Measurements from ENCODE around the gene TBC1D1. TPM values are rescaled to one million over a fixed set of nuclear protein-coding genes. Genes with fewer than 3 reads are reported as not detected.

Gene TBC1D1
- total RNA-seq, 1 donor from 2014 or later, result 78.9 TPM

GRCh38 chr4:37902212-37902611 lies 11.3 kb downstream of the TBC1D1 start:
- DNase-seq (ENCODE audit: low spot score in 2 of 2, unreplicated experiment in 2 of 2), result no peak
- Mint-ChIP-seq H3K27ac (no peak overlapping the region), H3K27me3 (ENCODE audit: low read depth) (peaks cover 33% of the 10 kb centered on the region), H3K9me3 (peaks cover 3% of the 10 kb centered on the region), H3K4me1 (no peaks in the 10 kb centered on the region), H3K36me3 (no peaks in the 10 kb centered on the region), H3K4me3 (no peak overlapping the region)
- no peak for TF ChIP-seq CTCF (IDR thresholded peaks at IDR 0.05; ENCODE audit: unreplicated experiment)

- Mint-ChIP-seq H3K4me3 (no peak overlapping the region), H3K27ac (no peak overlapping the region), H3K27me3 (ENCODE audit: low read depth) (peaks cover 32% of the 10 kb centered on the region), H3K36me3 (no peaks in the 10 kb centered on the region), H3K9me3 (peaks cover 3% of the 10 kb centered on the region), H3K4me1 (no peaks in the 10 kb centered on the region)
- DNase-seq (ENCODE audit: low spot score in 2 of 2, unreplicated experiment in 2 of 2), result no peak
- TF ChIP-seq CTCF (IDR thresholded peaks at IDR 0.05; ENCODE audit: unreplicated experiment), result no peak
Observed at GRCh38 chr4:37902738-37903693, 12.1 kb downstream of the TBC1D1 start.

DNA sequence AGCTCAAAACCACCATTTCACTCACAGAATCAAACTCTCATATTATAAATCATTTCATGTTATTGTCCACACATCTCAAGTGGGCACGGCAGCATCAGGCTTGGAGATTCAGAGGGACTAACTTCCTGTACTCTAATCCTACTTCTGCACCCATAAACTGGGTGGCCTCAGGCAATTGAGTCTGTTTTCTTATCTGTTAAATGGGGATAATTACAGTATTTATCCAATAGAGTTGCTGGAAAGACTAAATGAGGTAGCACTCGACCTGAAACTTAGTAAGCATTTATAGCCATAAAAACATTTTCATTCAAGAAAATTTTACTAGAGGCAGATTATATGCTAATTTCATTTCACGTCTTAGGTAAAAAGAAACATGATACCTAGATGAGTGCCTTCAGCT lies 13.0 kb downstream of the TBC1D1 start:
- no peak for DNase-seq (ENCODE audit: low spot score in 2 of 2, unreplicated experiment in 2 of 2)
- no peak overlapping the region for H3K27ac Mint-ChIP-seq
- TF ChIP-seq CTCF (IDR thresholded peaks at IDR 0.05; ENCODE audit: unreplicated experiment), result no peak
- peaks cover 6% of the 10 kb centered on the region for H3K4me1 Mint-ChIP-seq
- H3K9me3 Mint-ChIP-seq, result peaks cover 3% of the 10 kb centered on the region
- peaks cover 25% of the 10 kb centered on the region for H3K27me3 Mint-ChIP-seq (ENCODE audit: low read depth)
- H3K4me3 Mint-ChIP-seq, result no peak overlapping the region
- H3K36me3 Mint-ChIP-seq, result no peaks in the 10 kb centered on the region

DNA sequence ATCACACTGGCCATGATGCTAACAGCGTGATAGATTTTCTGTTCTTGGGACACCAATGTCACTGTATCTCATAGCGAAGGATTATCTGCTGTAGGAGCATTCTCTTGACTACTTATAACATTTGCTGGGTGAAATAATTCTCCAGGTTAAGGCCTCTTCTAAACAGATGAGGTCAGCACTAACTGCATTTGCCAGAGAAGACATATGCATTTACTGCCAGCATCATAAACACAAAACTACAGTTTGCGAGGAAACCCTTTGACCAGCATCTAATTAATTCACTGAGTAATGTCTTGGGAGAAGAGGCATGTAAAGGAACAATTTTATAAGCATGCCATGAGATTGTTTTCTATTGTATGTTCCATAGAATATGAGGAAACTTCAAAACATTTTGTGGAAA lies 13.9 kb downstream of the TBC1D1 start:
- DNase-seq (ENCODE audit: low spot score in 2 of 2, unreplicated experiment in 2 of 2), result no peak
- TF ChIP-seq CTCF (IDR thresholded peaks at IDR 0.05; ENCODE audit: unreplicated experiment), result no peak
- H3K27me3 Mint-ChIP-seq (ENCODE audit: low read depth), result peaks cover 19% of the 10 kb centered on the region
- H3K9me3 Mint-ChIP-seq, result no peaks in the 10 kb centered on the region
- no peak overlapping the region for H3K27ac Mint-ChIP-seq
- H3K4me1 Mint-ChIP-seq, result peaks cover 13% of the 10 kb centered on the region
- H3K36me3 Mint-ChIP-seq, result no peaks in the 10 kb centered on the region
- no peak overlapping the region for H3K4me3 Mint-ChIP-seq

- Mint-ChIP-seq H3K27me3 (ENCODE audit: low read depth) (peaks cover 16% of the 10 kb centered on the region), H3K27ac (no peak overlapping the region), H3K4me1 (peaks cover 13% of the 10 kb centered on the region), H3K9me3 (no peaks in the 10 kb centered on the region), H3K36me3 (no peaks in the 10 kb centered on the region), H3K4me3 (no peak overlapping the region)
- TF ChIP-seq CTCF (IDR thresholded peaks at IDR 0.05; ENCODE audit: unreplicated experiment), result no peak
- DNase-seq (ENCODE audit: low spot score in 2 of 2, unreplicated experiment in 2 of 2), result no peak
Observed at GRCh38 chr4:37905533-37906169, 14.8 kb downstream of the TBC1D1 start.

Data from mesothelial cell of epicardium (in vitro differentiated cells).